Measurements from ENCODE around the gene CLMN.

CLMN gene

GRCh38 chr14:95301527-95302187, 18.1 kb downstream of the CLMN start:
- no peak for DNase-seq (ENCODE audit: low read depth in 2 of 2)

- no peak for DNase-seq (ENCODE audit: low read depth in 2 of 2)
These were observed 18.8 kb downstream of the CLMN start for GRCh38 chr14:95300697-95301526.

- DNase-seq (ENCODE audit: low read depth in 2 of 2): no peak
These were observed 19.6 kb downstream of the CLMN start for GRCh38 chr14:95300002-95300696.

GRCh38 chr14:95299271-95299670, 20.4 kb downstream of the CLMN start:
- no peak for DNase-seq (ENCODE audit: low read depth in 2 of 2)

GRCh38 chr14:95297832-95298231, 21.9 kb downstream of the CLMN start:
- no peak for DNase-seq (ENCODE audit: low read depth in 2 of 2)

GRCh38 chr14:95296966-95297365, 22.7 kb downstream of the CLMN start:
- no peak for DNase-seq (ENCODE audit: low read depth in 2 of 2)

- no peak for DNase-seq (ENCODE audit: low read depth in 2 of 2)
These were observed 23.9 kb downstream of the CLMN start for GRCh38 chr14:95295600-95296376.

GRCh38 chr14:95294834-95295599, 24.7 kb downstream of the CLMN start:
- DNase-seq (ENCODE audit: low read depth in 2 of 2): no peak

- DNase-seq (ENCODE audit: low read depth in 2 of 2): no peak
These were observed 25.4 kb downstream of the CLMN start for GRCh38 chr14:95294320-95294719.

GRCh38 chr14:95293449-95293848, 26.3 kb downstream of the CLMN start:
- DNase-seq (ENCODE audit: low read depth in 2 of 2): no peak

- DNase-seq (ENCODE audit: low read depth in 2 of 2): no peak
These were observed 26.9 kb downstream of the CLMN start for GRCh38 chr14:95292660-95293425.

- DNase-seq (ENCODE audit: low read depth in 2 of 2): peak; percentile 33 to 36
These were observed 27.7 kb downstream of the CLMN start for GRCh38 chr14:95291859-95292542.

GRCh38 chr14:95290871-95291431, 28.8 kb downstream of the CLMN start:
- DNase-seq (ENCODE audit: low read depth in 2 of 2): no peak

GRCh38 chr14:95290021-95290420, 29.7 kb downstream of the CLMN start:
- no peak for DNase-seq (ENCODE audit: low read depth in 2 of 2)

GRCh38 chr14:95289323-95290010, 30.2 kb downstream of the CLMN start:
- no peak for DNase-seq (ENCODE audit: low read depth in 2 of 2)

GRCh38 chr14:95288672-95289322, 30.9 kb downstream of the CLMN start:
- no peak for DNase-seq (ENCODE audit: low read depth in 2 of 2)

GRCh38 chr14:95287176-95287754, 32.4 kb downstream of the CLMN start:
- no peak for DNase-seq (ENCODE audit: low read depth in 2 of 2)

- no peak for DNase-seq (ENCODE audit: low read depth in 2 of 2)
These were observed 33.1 kb downstream of the CLMN start for GRCh38 chr14:95286645-95287044.

Measured in fibroblast of skin of left biceps (primary cell).